ENCODE results near the gene ITGAL.

Gene ITGAL

GRCh38 chr16:30559690-30560089 lies 87.1 kb downstream of the ITGAL start:
- no peak for DNase-seq (ENCODE audit: extremely low spot score, insufficient read length, low read depth)
- no peak for FAIRE-seq

- DNase-seq (ENCODE audit: extremely low spot score, insufficient read length, low read depth) (no peak), FAIRE-seq (no peak)
These were observed 88.7 kb downstream of the ITGAL start for GRCh38 chr16:30561089-30561816.

- FAIRE-seq (no peak), DNase-seq (ENCODE audit: extremely low spot score, insufficient read length, low read depth) (no peak)
These were observed 89.5 kb downstream of the ITGAL start for GRCh38 chr16:30562021-30562420.

GRCh38 chr16:30565526-30565925 lies 93.0 kb downstream of the ITGAL start:
- FAIRE-seq (no peak), DNase-seq (ENCODE audit: extremely low spot score, insufficient read length, low read depth) (no peak)

GRCh38 chr16:30565984-30566383 lies 93.4 kb downstream of the ITGAL start:
- DNase-seq (ENCODE audit: extremely low spot score, insufficient read length, low read depth) (no peak), FAIRE-seq (no peak)

GRCh38 chr16:30566531-30566930 lies 94.0 kb downstream of the ITGAL start:
- FAIRE-seq (no peak), DNase-seq (ENCODE audit: extremely low spot score, insufficient read length, low read depth) (no peak)

- FAIRE-seq (no peak), DNase-seq (ENCODE audit: extremely low spot score, insufficient read length, low read depth) (no peak)
These were observed 94.8 kb downstream of the ITGAL start for GRCh38 chr16:30567160-30567990.

- FAIRE-seq (peak; percentile 92), DNase-seq (ENCODE audit: extremely low spot score, insufficient read length, low read depth) (peak; percentile 28)
These were observed 95.6 kb downstream of the ITGAL start for GRCh38 chr16:30567991-30568638.

- FAIRE-seq: no peak
- DNase-seq (ENCODE audit: extremely low spot score, insufficient read length, low read depth): no peak
These were observed 96.7 kb downstream of the ITGAL start for GRCh38 chr16:30569281-30569680.

GRCh38 chr16:30569746-30570635 lies 97.4 kb downstream of the ITGAL start:
- FAIRE-seq (no peak), DNase-seq (ENCODE audit: extremely low spot score, insufficient read length, low read depth) (no peak)

- no peak for FAIRE-seq
- no peak for DNase-seq (ENCODE audit: extremely low spot score, insufficient read length, low read depth)
These were observed 98.3 kb downstream of the ITGAL start for GRCh38 chr16:30570636-30571444.

- DNase-seq (ENCODE audit: extremely low spot score, insufficient read length, low read depth): peak; percentile 93
- FAIRE-seq: peak; percentile 95
These were observed 99.1 kb downstream of the ITGAL start, which contains the start of gene ZNF688 for GRCh38 chr16:30571445-30572322. Gene ZNF688, minus strand, starts transcription at chr16:30571714. Its CDS starts 85 bp downstream, at chr16:30571629.
